Prostate gland (tissue), 2 donors: ENCODE measurements around the gene BCAT1. TPM values are rescaled to one million over a fixed set of nuclear protein-coding genes. Genes with fewer than 3 reads are reported as not detected.

ENCODE experiments used
- DNase-seq: peaks from one replicate; pipeline ENCODE4 v3.0.0-alpha.2; 2019; ENCODE audit warnings: low spot score
- H3K27ac ChIP-seq, 2 donors: fragments of 200-600 bp; sonication (generic); 2 replicates each; pipeline ENCODE4 v1.5.1; 2017 to 2019
- H3K27me3 ChIP-seq: fragments of 200-600 bp; sonication (generic); replicated peaks from 2 replicates; pipeline ENCODE4 v1.5.1; 2019; ENCODE audit not compliant: insufficient read depth
- H3K36me3 ChIP-seq, 2 donors: fragments of 200-600 bp; sonication (generic); 1 replicate in 1 of 2; 2 replicates in 1 of 2; pipeline versions ENCODE4 v1.5.1 to v1.8.1; 2017 to 2019
- H3K4me1 ChIP-seq: fragments of 200-600 bp; sonication (generic); replicated peaks from 2 replicates; pipeline ENCODE4 v1.5.1; 2019
- H3K4me3 ChIP-seq, 2 donors: fragments of 200-600 bp; sonication (generic); 2 replicates each; pipeline ENCODE4 v1.5.1; 2017 to 2019
- H3K9me3 ChIP-seq: fragments of 200-600 bp; sonication (generic); 2 replicates; pipeline ENCODE4 v1.5.1; 2017
- CTCF ChIP-seq, 4 experiments: fragments of 200-600 bp in 2 of 4; fragments of 450-650 bp in 2 of 4; sonication (generic) in 2 of 4; IDR thresholded peaks; 1 replicate in 3 of 4; 2 replicates in 1 of 4; pipeline ENCODE4 v1.5.1; 2016 to 2019; ENCODE audit warnings: antibody characterized with exemption in 4 of 4, mild to moderate bottlenecking in 2 of 4, moderate library complexity in 2 of 4
- POLR2A ChIP-seq: fragments of 450-650 bp; IDR thresholded peaks from one replicate; pipeline ENCODE4 v1.6.1; 2016; ENCODE audit warnings: antibody characterized with exemption, mild to moderate bottlenecking
- POLR2AphosphoS5 ChIP-seq: sonication (generic); formaldehyde crosslinking; IDR thresholded peaks from one replicate; pipeline ENCODE4 v1.6.1; 2017; ENCODE audit warnings: antibody characterized with exemption
- WGBS: methylation state at CpG from one replicate; pipeline ENCODE4 v1.1.5; 2018; 5-methylcytosine and 5-hydroxymethylcytosine counted together
- intact Hi-C: fragments of 100-400 bp; cut with DNase I; formaldehyde crosslinking; loops from one replicate; pipeline ENCODE4 v1.14.2; 2022
- total RNA-seq, 2 donors: library from RNA; depleted of rRNA; stranded (reverse); fragments of >200 nt; gene quantifications; one replicate each; pipeline ENCODE4 v1.1.0, GENCODE V29; 2016

The BCAT1 gene
- total RNA-seq, 2 donors from 2014 or later, result 0.59 to 43.1 TPM

- no peaks in the 10 kb centered on the region for H3K9me3 ChIP-seq
- no peaks in the 10 kb centered on the region for H3K27me3 ChIP-seq
- 93% methylated on average over 3 of the region's 3 CpGs for WGBS
- H3K4me1 ChIP-seq, result no peaks in the 10 kb centered on the region
- DNase-seq, result no peak
- TF ChIP-seq CTCF (IDR thresholded peaks at IDR 0.05) (no peak), POLR2A (no peak), POLR2AphosphoS5 (no peak)
- intact Hi-C loops, result no loop called here
- no peaks in the 10 kb centered on the region for H3K36me3 ChIP-seq
- no peak overlapping the region for H3K27ac ChIP-seq
- no peak overlapping the region for H3K4me3 ChIP-seq
These were observed 178.6 kb downstream of the BCAT1 start for GRCh38 chr12:24770334-24770733.

DNA sequence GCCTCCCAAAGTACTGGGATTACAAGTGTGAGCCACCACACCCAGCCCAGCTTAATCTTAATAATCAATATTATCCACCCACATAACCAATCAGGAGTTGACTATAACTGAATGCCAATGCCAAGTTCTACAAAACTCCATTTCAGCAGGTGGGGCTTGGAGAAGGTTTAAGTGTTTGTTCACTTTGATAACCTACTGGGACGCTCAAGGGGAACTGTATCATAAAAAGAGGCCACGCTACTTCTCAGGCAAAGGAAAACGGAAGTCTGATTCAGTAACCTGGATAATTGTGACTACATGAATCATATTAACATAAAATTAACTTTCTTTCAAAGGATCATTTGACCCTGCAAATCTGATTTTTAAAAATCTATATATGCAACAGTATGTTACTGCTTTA is 179.2 kb downstream of the BCAT1 start:
- WGBS, result 95% methylated on average over 3 of the region's 3 CpGs
- DNase-seq, result no peak
- intact Hi-C loops, result no loop called here

GRCh38 chr12:24768415-24768814 is 180.5 kb downstream of the BCAT1 start:
- intact Hi-C loops, result no loop called here
- no peak for DNase-seq
- H3K27ac ChIP-seq, result no peak overlapping the region
- no peaks in the 10 kb centered on the region for H3K9me3 ChIP-seq
- H3K36me3 ChIP-seq, result no peaks in the 10 kb centered on the region
- TF ChIP-seq CTCF (IDR thresholded peaks at IDR 0.05) (no peak), POLR2A (no peak), POLR2AphosphoS5 (no peak)
- no peak overlapping the region for H3K4me3 ChIP-seq
- no peaks in the 10 kb centered on the region for H3K27me3 ChIP-seq
- no peaks in the 10 kb centered on the region for H3K4me1 ChIP-seq

More for the DNA sequence above, 179.2 kb downstream of the BCAT1 start:
- TF ChIP-seq POLR2A (no peak), POLR2AphosphoS5 (no peak), CTCF (IDR thresholded peaks at IDR 0.05) (no peak)
- no peak overlapping the region for H3K4me3 ChIP-seq
- no peaks in the 10 kb centered on the region for H3K27me3 ChIP-seq
- no peak overlapping the region for H3K27ac ChIP-seq
- no peaks in the 10 kb centered on the region for H3K36me3 ChIP-seq
- H3K4me1 ChIP-seq, result no peaks in the 10 kb centered on the region
- H3K9me3 ChIP-seq, result no peaks in the 10 kb centered on the region

- intact Hi-C loops, result no loop called here
- Histone ChIP-seq H3K27ac (no peak overlapping the region), H3K36me3 (no peaks in the 10 kb centered on the region), H3K4me3 (no peak overlapping the region), H3K9me3 (no peaks in the 10 kb centered on the region), H3K27me3 (no peaks in the 10 kb centered on the region), H3K4me1 (no peaks in the 10 kb centered on the region)
- 93% methylated on average over 1 of the region's 1 CpG for WGBS
- no peak for DNase-seq
- TF ChIP-seq POLR2AphosphoS5, result no peak
- no peak for TF ChIP-seq POLR2A
- TF ChIP-seq CTCF (IDR thresholded peaks at IDR 0.05), result no peak
These were observed 181.9 kb downstream of the BCAT1 start for GRCh38 chr12:24767016-24767415.

DNA sequence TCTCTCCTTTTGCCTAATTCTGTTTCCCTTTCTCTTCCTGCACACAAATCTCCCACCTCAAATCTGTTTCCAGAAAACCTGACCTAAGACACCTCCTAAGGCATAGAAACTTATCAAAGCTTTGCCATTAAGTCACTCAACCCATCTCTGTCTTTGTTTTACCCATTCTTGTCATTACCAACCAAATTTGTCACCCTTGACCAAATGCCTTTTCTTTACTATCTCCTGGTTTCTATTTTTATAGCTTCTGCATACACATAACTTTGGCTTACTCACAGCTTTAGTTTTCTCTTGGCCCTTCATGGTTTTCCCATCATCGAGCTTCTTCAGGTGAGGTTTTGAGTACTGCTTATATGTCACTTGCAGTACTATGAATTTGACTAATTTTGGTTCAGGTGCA is 184.2 kb downstream of the BCAT1 start:
- no peak overlapping the region for H3K27ac ChIP-seq
- H3K27me3 ChIP-seq, result no peaks in the 10 kb centered on the region
- no peak overlapping the region for H3K4me3 ChIP-seq
- intact Hi-C loops, result no loop called here
- DNase-seq, result no peak
- no peaks in the 10 kb centered on the region for H3K36me3 ChIP-seq
- 94% methylated on average over 1 of the region's 1 CpG for WGBS
- no peaks in the 10 kb centered on the region for H3K4me1 ChIP-seq
- no peaks in the 10 kb centered on the region for H3K9me3 ChIP-seq
- TF ChIP-seq POLR2AphosphoS5, result no peak
- no peak for TF ChIP-seq CTCF (IDR thresholded peaks at IDR 0.05)
